GM23338 (cell line): ENCODE data around the gene SGK1. TPM values are rescaled to one million over a fixed set of nuclear protein-coding genes. Genes with fewer than 3 reads are reported as not detected.

ENCODE experiments used
- ATAC-seq: fragments of 200-7000 bp; cut with Tn5 transposase; 3 replicates; pipeline ENCODE4 v1.9.1; 2020
- DNase-seq: peaks from one replicate; pipeline ENCODE4 v3.0.0-alpha.2; 2015; ENCODE audit warnings: low spot score
- H2AFZ ChIP-seq: fragments of 200-600 bp; sonication (generic); 2 replicates; pipeline ENCODE4 v1.8.0; 2016; ENCODE audit warnings: antibody characterized with exemption, mild to moderate bottlenecking, moderate library complexity
- H3F3A ChIP-seq: fragments of 200-600 bp; sonication (generic); replicated peaks from 2 replicates; pipeline ENCODE4 v1.8.0; 2017; ENCODE audit warnings: antibody characterized with exemption, mixed run types, low read depth
- H3K27ac ChIP-seq: fragments of 200-600 bp; sonication (generic); 2 replicates; pipeline ENCODE4 v1.6.1; 2016; ENCODE audit warnings: low read depth
- H3K27me3 ChIP-seq: fragments of 200-600 bp; sonication (generic); 2 replicates; pipeline ENCODE4 v1.8.0; 2016; ENCODE audit warnings: mild to moderate bottlenecking, mixed run types, moderate library complexity; ENCODE audit not compliant: insufficient read depth
- H3K36me3 ChIP-seq: fragments of 200-600 bp; sonication (generic); 2 replicates; pipeline ENCODE4 v1.8.0; 2016; ENCODE audit warnings: mild to moderate bottlenecking; ENCODE audit not compliant: insufficient read depth
- H3K4me1 ChIP-seq: fragments of 200-600 bp; sonication (generic); 2 replicates; pipeline ENCODE4 v1.8.0; 2016; ENCODE audit warnings: mild to moderate bottlenecking, moderate library complexity; ENCODE audit not compliant: insufficient read depth
- H3K4me2 ChIP-seq: fragments of 200-600 bp; sonication (generic); 2 replicates; pipeline ENCODE4 v1.7.1; 2017; ENCODE audit warnings: mixed run types
- H3K4me3 ChIP-seq: fragments of 200-600 bp; sonication (generic); 2 replicates; pipeline ENCODE4 v1.6.1; 2016; ENCODE audit warnings: mixed run types
- H3K79me2 ChIP-seq: fragments of 200-600 bp; sonication (generic); replicated peaks from 2 replicates; pipeline ENCODE4 v1.8.0; 2017; ENCODE audit warnings: mild to moderate bottlenecking; ENCODE audit not compliant: insufficient read depth
- H3K9me2 ChIP-seq: fragments of 200-600 bp; sonication (generic); 2 replicates; pipeline ENCODE4 v1.8.0; 2017; ENCODE audit not compliant: insufficient read depth
- H4K20me1 ChIP-seq: fragments of 200-600 bp; sonication (generic); replicated peaks from 2 replicates; pipeline ENCODE4 v1.8.0; 2017; ENCODE audit warnings: mild to moderate bottlenecking; ENCODE audit not compliant: insufficient read depth
- H3K27ac Mint-ChIP-seq: 2 replicates; pipeline ENCODE4 v1.8.0; 2020; ENCODE audit warnings: inconsistent platforms, mild to moderate bottlenecking, moderate library complexity, mixed read lengths
- H3K27me3 Mint-ChIP-seq: 3 replicates; pipeline ENCODE4 v1.8.0; 2022; ENCODE audit warnings: low read depth, mild to moderate bottlenecking, moderate library complexity, mixed read lengths, inconsistent platforms; ENCODE audit not compliant: insufficient read depth, poor library complexity
- H3K36me3 Mint-ChIP-seq: 3 replicates; pipeline ENCODE4 v1.8.0; 2021; ENCODE audit warnings: low read depth, mild to moderate bottlenecking, inconsistent platforms, moderate library complexity, mixed read lengths
- H3K4me1 Mint-ChIP-seq: 3 replicates; pipeline ENCODE4 v1.8.0; 2020; ENCODE audit warnings: mild to moderate bottlenecking, inconsistent platforms, mixed read lengths
- H3K4me3 Mint-ChIP-seq: 3 replicates; pipeline ENCODE4 v1.8.0; 2021; ENCODE audit warnings: moderate library complexity, mild to moderate bottlenecking, inconsistent platforms, mixed read lengths
- H3K9me3 Mint-ChIP-seq: 3 replicates; pipeline ENCODE4 v1.8.0; 2020; ENCODE audit warnings: moderate library complexity, mild to moderate bottlenecking, inconsistent platforms, mixed read lengths
- ETS1 ChIP-seq: IDR thresholded peaks from 2 replicates; pipeline ENCODE4 v1.6.1; 2016; ENCODE audit warnings: antibody characterized with exemption
- EZH2 ChIP-seq: fragments of 200-600 bp; sonication (generic); IDR thresholded peaks from one replicate; pipeline ENCODE4 v1.8.0; 2017; ENCODE audit warnings: antibody characterized with exemption, mild to moderate bottlenecking, low read depth; ENCODE audit not compliant: unreplicated experiment
- JUNB ChIP-seq: IDR thresholded peaks from one replicate; pipeline ENCODE4 v1.6.1; 2016; ENCODE audit warnings: antibody characterized with exemption; ENCODE audit not compliant: unreplicated experiment
- NANOG ChIP-seq: IDR thresholded peaks from 2 replicates; pipeline ENCODE4 v1.6.1; 2016; ENCODE audit warnings: antibody characterized with exemption, borderline replicate concordance
- POLR2AphosphoS5 ChIP-seq: IDR thresholded peaks from 2 replicates; pipeline ENCODE4 v1.6.1; 2016; ENCODE audit warnings: antibody characterized with exemption, low read depth
- ZNF331 ChIP-seq: fragments of 250-450 bp; sonication (Bioruptor Pico); IDR thresholded peaks from 2 replicates; pipeline ENCODE4 v1.5.0; 2020; ENCODE audit warnings: low read depth, mild to moderate bottlenecking, moderate library complexity
- ZNF462 ChIP-seq: fragments of 250-450 bp; sonication (Bioruptor Pico); IDR thresholded peaks from 2 replicates; pipeline ENCODE4 v1.5.0; 2020; ENCODE audit warnings: mild to moderate bottlenecking, moderate library complexity
- polyA plus RNA-seq: library from polyadenylated mRNA; unstranded; fragments of >200 nt; fragmentation: Nextera tagmentation; extraction: Ambion mirVana; gene quantifications from 2 replicates; pipeline ENCODE4 v1.2.1, GENCODE V29; 2016
- total RNA-seq: library from RNA; depleted of rRNA; stranded (reverse); fragments of >200 nt; shearing (Covaris generic); gene quantifications from 2 replicates; pipeline ENCODE4 v1.2.3, GENCODE V29; 2014

SGK1 gene
- total and polyA plus RNA-seq, 2 experiments from 2014 or later: 16.3 to 37.2 TPM

GRCh38 chr6:134178161-134179044 lies 139.5 kb downstream of the SGK1 start (continued):
- TF ChIP-seq JUNB (no peak), NANOG (0 out of 2 replicates have a peak, but pooled peaks have one; percentile 25), POLR2AphosphoS5 (no peak), ETS1 (no peak), EZH2 (no peak), ZNF462 (CRISPR knock-in tag) (peak; percentile 65)

GRCh38 chr6:134177753-134178160 lies 140.2 kb downstream of the SGK1 start:
- H3F3A ChIP-seq: 0 out of 2 replicates have a peak, but pooled peaks cover 3% of the 10 kb centered on the region
- peak overlapping the region; percentile 46 for H3K4me3 ChIP-seq
- H3K36me3 ChIP-seq: peaks cover 2% of the 10 kb centered on the region
- peak overlapping the region; percentile 42; the same call in 1 of the 2 replicates for H3K27ac ChIP-seq
- Mint-ChIP-seq H3K9me3 (no peaks in the 10 kb centered on the region; the same call in 2 of the 3 replicates), H3K27ac (no peak overlapping the region), H3K27me3 (peaks cover 16% of the 10 kb centered on the region), H3K36me3 (peaks cover 15% of the 10 kb centered on the region), H3K4me1 (peaks cover 41% of the 10 kb centered on the region), H3K4me3 (peak overlapping the region; percentile 67)
- DNase-seq: no peak
- no peaks in the 10 kb centered on the region for H3K9me2 ChIP-seq
- no peak for ATAC-seq
- peaks cover 43% of the 10 kb centered on the region for H3K4me1 ChIP-seq
- H3K79me2 ChIP-seq: peaks cover 10% of the 10 kb centered on the region; the same call in 1 of the 2 replicates
- peak overlapping the region; percentile 43; the same call in 1 of the 2 replicates for H2AFZ ChIP-seq
- peak overlapping the region; percentile 78 for H3K4me2 ChIP-seq
- H3K27me3 ChIP-seq: peaks cover 19% of the 10 kb centered on the region
- no peaks in the 10 kb centered on the region for H4K20me1 ChIP-seq
- no peak for TF ChIP-seq ZNF331 (CRISPR knock-in tag)
- no peak for TF ChIP-seq ETS1
- TF ChIP-seq JUNB: no peak
